GM12878 (cell line): ENCODE data around the gene CD300H. TPM values are rescaled to one million over a fixed set of nuclear protein-coding genes. Genes with fewer than 3 reads are reported as not detected.

ENCODE experiments used
- ATAC-seq: fragments of 200-7000 bp; cut with Tn5 transposase; 3 replicates; pipeline ENCODE4 v1.9.1; 2020; ENCODE audit warnings: mild to moderate bottlenecking, moderate library complexity
- BruUV-seq: library from RNA; stranded (reverse); fragments of 400-500 nt; replicated peaks from 2 replicates; lab custom pipeline; 2021; lab: Mats Ljungman, UMichigan
- CTCF ChIA-PET: fragments of 300-600 bp; sonication (Branson Sonifier 250); formaldehyde crosslinking; extraction: SDS; loops from one replicate; lab custom pipeline; 2021; ENCODE audit warnings: inconsistent platforms; lab: Yijun Ruan, JAX
- POLR2A ChIA-PET: fragments of 350-600 bp; formaldehyde crosslinking; extraction: SDS; loops from one replicate; lab custom pipeline; 2021; ENCODE audit warnings: inconsistent platforms; lab: Charles Lee
- RAD21 ChIA-PET: fragments of 300-600 bp; sonication (Branson Sonifier 250); formaldehyde crosslinking; loops from one replicate; lab custom pipeline; 2023; ENCODE audit warnings: antibody characterized with exemption; ENCODE audit not compliant: unreplicated experiment; lab: Charles Lee
- SMC1A ChIA-PET: fragments of 300-600 bp; sonication (Branson Sonifier 250); formaldehyde crosslinking; loops from one replicate; lab custom pipeline; 2023; ENCODE audit not compliant: unreplicated experiment, uncharacterized antibody; lab: Charles Lee
- DNase-seq: peaks from one replicate; pipeline ENCODE4 v3.0.0-alpha.2; 2011; ENCODE audit warnings: low read depth, low spot score
- FAIRE-seq: peaks from 3 replicates; lab custom pipeline; 2011; peaks lifted over from hg19 to GRCh38; lab: Jason Lieb, UNC
- H2AFZ ChIP-seq: 2 replicates; pipeline ENCODE4 v1.6.0; 2011; ENCODE audit warnings: low read depth, low read length, control low read depth; ENCODE audit not compliant: control insufficient read depth
- H3K27ac ChIP-seq: 2 replicates; pipeline ENCODE4 v1.5.1; 2011; ENCODE audit warnings: control low read depth; ENCODE audit not compliant: control insufficient read depth, insufficient read depth
- H3K27me3 ChIP-seq, 2 experiments: replicated peaks in 1 of 2; 2 replicates each; pipeline versions ENCODE4 v1.6.0 to v1.6.1; 2011; ENCODE audit warnings: low read length in 1 of 2; ENCODE audit not compliant: control insufficient read depth in 2 of 2, insufficient read depth in 2 of 2
- H3K36me3 ChIP-seq, 2 experiments: 2 replicates each; pipeline ENCODE4 v1.5.1; 2011; ENCODE audit warnings: low read length in 1 of 2; ENCODE audit not compliant: control insufficient read depth in 2 of 2, insufficient read depth in 2 of 2
- H3K4me1 ChIP-seq: 2 replicates; pipeline ENCODE4 v1.6.1; 2011; ENCODE audit warnings: mild to moderate bottlenecking, low read length, moderate library complexity, mixed read lengths; ENCODE audit not compliant: control insufficient read depth, insufficient read depth
- H3K4me2 ChIP-seq: 2 replicates; pipeline ENCODE4 v1.6.0; 2011; ENCODE audit warnings: control low read depth; ENCODE audit not compliant: control insufficient read depth, insufficient read depth
- H3K4me3 ChIP-seq: fragments of 200-600 bp; sonication (generic); 2 replicates; pipeline ENCODE4 v1.5.1; 2016
- H3K79me2 ChIP-seq: 2 replicates; pipeline ENCODE4 v1.6.0; 2011; ENCODE audit warnings: low read length; ENCODE audit not compliant: control insufficient read depth, insufficient read depth
- H3K9ac ChIP-seq: 2 replicates; pipeline ENCODE4 v1.8.0; 2011; ENCODE audit warnings: low read length, control low read depth, mixed read lengths; ENCODE audit not compliant: control insufficient read depth, insufficient read depth
- H3K9me3 ChIP-seq: replicated peaks from 3 replicates; pipeline ENCODE4 v1.5.1; 2011; ENCODE audit warnings: mild to moderate bottlenecking, low read length; ENCODE audit not compliant: control insufficient read depth, insufficient read depth
- H4K20me1 ChIP-seq: 2 replicates; pipeline ENCODE4 v1.6.0; 2011; ENCODE audit not compliant: control insufficient read depth, insufficient read depth
- IRF4 ChIP-seq: IDR thresholded peaks from 2 replicates; pipeline ENCODE4 v1.6.1; 2011; ENCODE audit warnings: low read depth, low read length
- NFYB ChIP-seq: IDR thresholded peaks from 2 replicates; pipeline ENCODE4 v1.6.1; 2011; ENCODE audit warnings: low read depth, mild to moderate bottlenecking, low read length, improper control_type of control experiment, moderate library complexity; ENCODE audit not compliant: insufficient read depth
- NRF1 ChIP-seq: conservative IDR thresholded peaks from 2 replicates; pipeline ENCODE4 v1.6.1; 2011; ENCODE audit warnings: mild to moderate bottlenecking, low read depth, low read length, improper control_type of control experiment
- REST ChIP-seq: IDR thresholded peaks from 2 replicates; pipeline ENCODE4 v1.6.1; 2012; ENCODE audit warnings: mild to moderate bottlenecking, low read depth, low read length
- YY1 ChIP-seq: IDR thresholded peaks from 2 replicates; pipeline ENCODE4 v1.6.1; 2011; ENCODE audit warnings: low read depth, mild to moderate bottlenecking, low read length
- WGBS: methylation state at CpG from one replicate; pipeline ENCODE4 v1.1.6; 2016; ENCODE audit warnings: low lambda C conversion rate; ENCODE audit not compliant: insufficient replicate concordance, insufficient coverage; ENCODE audit errors: missing lambda C conversion rate; 5-methylcytosine and 5-hydroxymethylcytosine counted together
- in situ Hi-C: fragments of 300-500 bp; cut with MboI; formaldehyde crosslinking; loops from 9 replicates; pipeline ENCODE4 v1.14.3; 2018; ENCODE audit warnings: mixed read lengths
- intact Hi-C: fragments of 100-400 bp; cut with micrococcal nuclease; formaldehyde crosslinking; loops from one replicate; pipeline ENCODE4 v1.14.2; 2022; ENCODE audit not compliant: unreplicated experiment
- polyA plus RNA-seq, 11 experiments: library from polyadenylated mRNA; depleted of rRNA in 4 of 11; unstranded in 6 of 11; stranded (reverse) in 5 of 11; fragments of >200 nt; fragmentation: Nextera tagmentation in 4 of 11; fragmentation: Illumina TruSeq in 1 of 11; extraction: Ambion mirVana in 4 of 11; extraction: Trizol in 1 of 11; gene quantifications; 1 replicate in 1 of 11; 2 replicates in 10 of 11; pipeline versions ENCODE4 v1.2.1 to v1.2.3, GENCODE V29; 2011 to 2016; ENCODE audit warnings: inconsistent platforms in 2 of 11, missing spikeins in 2 of 11, low read depth in 1 of 11
- total RNA-seq, 4 experiments: library from RNA; depleted of rRNA in 3 of 4; stranded (reverse); fragments of >200 nt in 3 of 4; fragmentation: Illumina TruSeq in 1 of 4; extraction: Trizol in 1 of 4; gene quantifications; 2 replicates each; pipeline versions ENCODE4 v1.2.1 to v1.2.3, GENCODE V29; 2013 to 2021

CD300H gene
- total and polyA plus RNA-seq, 10 of the 15 experiments (the other 5 are each of a cell fraction or from before 2014, with no cell fraction given): not detected

DNA sequence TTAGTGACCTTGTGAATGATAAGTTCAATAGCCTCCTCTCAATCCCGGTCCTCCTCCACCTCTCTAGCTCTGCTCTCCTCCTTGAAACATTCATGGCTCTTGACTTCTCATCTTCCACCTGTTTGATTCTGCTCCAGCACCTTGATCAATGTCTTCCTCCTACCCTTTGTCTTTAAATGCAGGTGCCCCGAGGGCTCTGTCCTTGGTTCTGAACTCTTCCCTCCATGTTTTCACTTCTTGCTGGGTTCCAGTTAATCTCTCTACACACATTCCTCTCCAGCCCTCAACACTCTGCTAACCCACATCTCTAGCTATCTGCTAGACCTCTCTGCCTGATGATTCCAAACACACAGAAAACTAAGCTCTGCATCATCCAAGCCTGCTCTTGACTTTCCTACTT is 42.8 kb upstream of the CD300H start:
- CTCF ChIA-PET: interaction anchor here (2.9 kb wide), 1 partner anchor 47 kb away, joined by 7 read pairs; no protein-coding TSS in a partner anchor
- Histone ChIP-seq H3K4me1 (peaks cover 8% of the 10 kb centered on the region), H3K4me3 (no peak overlapping the region), H3K27ac (no peak overlapping the region), H4K20me1 (no peaks in the 10 kb centered on the region; the same call in 1 of the 2 replicates), H3K79me2 (no peaks in the 10 kb centered on the region), H3K36me3 (no peaks in the 10 kb centered on the region), H3K9ac (no peak overlapping the region), H3K4me2 (no peak overlapping the region), H3K27me3 (peaks cover 3 to 4% of the 10 kb centered on the region in 2 experiments; a peak in 2 of 4 replicates), H2AFZ (no peak overlapping the region), H3K9me3 (no peaks in the 10 kb centered on the region; the same call in 2 of the 3 replicates)
- no peak for FAIRE-seq
- in situ Hi-C loops (no loop called here), intact Hi-C loops (no loop called here)
- WGBS: 0% methylated on average over 2 of the region's 2 CpGs
- RAD21 ChIA-PET: no interaction called here
- SMC1A ChIA-PET: no interaction called here
- no TSS peak for BruUV-seq
- ATAC-seq: no peak
- 0 out of 2 replicates have a peak, but pooled peaks have one; percentile 16 for TF ChIP-seq YY1
- no peak for TF ChIP-seq IRF4
- no peak for TF ChIP-seq NRF1
- TF ChIP-seq NFYB: no peak
- peak; percentile 92 for TF ChIP-seq REST
- POLR2A ChIA-PET: no interaction called here
- no peak for DNase-seq
